ENCODE measurements around the gene SKAP1.

GRCh38 chr17:48296453-48296852 lies 133.6 kb downstream of the SKAP1 start:
- TF ChIP-seq CTCF (IDR thresholded peaks at IDR 0.05), result no peak
- no peak for TF ChIP-seq YY1 (IDR thresholded peaks at IDR 0.05; ENCODE audit: low read depth)
- TF ChIP-seq GATA2 (CRISPR knock-in tag; IDR thresholded peaks at IDR 0.05), result no peak
- TF ChIP-seq, protein P1, sequence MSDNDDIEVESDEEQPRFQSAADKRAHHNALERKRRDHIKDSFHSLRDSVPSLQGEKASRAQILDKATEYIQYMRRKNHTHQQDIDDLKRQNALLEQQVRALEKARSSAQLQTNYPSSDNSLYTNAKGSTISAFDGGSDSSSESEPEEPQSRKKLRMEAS (IDR thresholded peaks at IDR 0.05; ENCODE audit: low read depth), result no peak
- TF ChIP-seq EZH2phosphoT487 (IDR thresholded peaks at IDR 0.05; ENCODE audit: borderline replicate concordance, low read depth), result no peak
- TF ChIP-seq JUND (IDR thresholded peaks at IDR 0.05), result no peak
- no peak for TF ChIP-seq GABPA (IDR thresholded peaks at IDR 0.05; ENCODE audit: low read depth)
- no peak for TF ChIP-seq TEAD4 (IDR thresholded peaks at IDR 0.05; ENCODE audit: borderline replicate concordance, insufficient read depth)
- TF ChIP-seq, protein P2, sequence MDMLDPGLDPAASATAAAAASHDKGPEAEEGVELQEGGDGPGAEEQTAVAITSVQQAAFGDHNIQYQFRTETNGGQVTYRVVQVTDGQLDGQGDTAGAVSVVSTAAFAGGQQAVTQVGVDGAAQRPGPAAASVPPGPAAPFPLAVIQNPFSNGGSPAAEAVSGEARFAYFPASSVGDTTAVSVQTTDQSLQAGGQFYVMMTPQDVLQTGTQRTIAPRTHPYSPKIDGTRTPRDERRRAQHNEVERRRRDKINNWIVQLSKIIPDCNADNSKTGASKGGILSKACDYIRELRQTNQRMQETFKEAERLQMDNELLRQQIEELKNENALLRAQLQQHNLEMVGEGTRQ (IDR thresholded peaks at IDR 0.05; ENCODE audit: borderline replicate concordance, low read depth, low read length), result no peak
- TF ChIP-seq TAF1 (IDR thresholded peaks at IDR 0.05; ENCODE audit: borderline replicate concordance, low read depth, low read length), result no peak
- TF ChIP-seq NFIC (IDR thresholded peaks at IDR 0.05; ENCODE audit: borderline replicate concordance), result no peak
- TF ChIP-seq POLR2AphosphoS5 (IDR thresholded peaks at IDR 0.05; ENCODE audit: low read depth, low read length), result no peak
- TF ChIP-seq PBX3 (IDR thresholded peaks at IDR 0.05), result no peak
- TF ChIP-seq TCF12 (IDR thresholded peaks at IDR 0.05), result no peak

Measured in SK-N-SH (cell line).